NT2/D1 (cell line): Measurements from ENCODE around the gene SGTA.

Source experiments
- SUZ12 ChIP-seq: IDR thresholded peaks from 2 replicates; pipeline ENCODE4 v1.6.1; 2011; ENCODE audit not compliant: insufficient read length, insufficient read depth; ENCODE audit errors: extremely low read depth
- YY1 ChIP-seq: IDR thresholded peaks from 2 replicates; pipeline ENCODE4 v1.6.1; 2011; ENCODE audit not compliant: insufficient read length, insufficient read depth
- ZNF274 ChIP-seq: IDR thresholded peaks from 2 replicates; pipeline ENCODE4 v1.6.1; 2011; ENCODE audit warnings: mild to moderate bottlenecking, low read depth, low read length

DNA sequence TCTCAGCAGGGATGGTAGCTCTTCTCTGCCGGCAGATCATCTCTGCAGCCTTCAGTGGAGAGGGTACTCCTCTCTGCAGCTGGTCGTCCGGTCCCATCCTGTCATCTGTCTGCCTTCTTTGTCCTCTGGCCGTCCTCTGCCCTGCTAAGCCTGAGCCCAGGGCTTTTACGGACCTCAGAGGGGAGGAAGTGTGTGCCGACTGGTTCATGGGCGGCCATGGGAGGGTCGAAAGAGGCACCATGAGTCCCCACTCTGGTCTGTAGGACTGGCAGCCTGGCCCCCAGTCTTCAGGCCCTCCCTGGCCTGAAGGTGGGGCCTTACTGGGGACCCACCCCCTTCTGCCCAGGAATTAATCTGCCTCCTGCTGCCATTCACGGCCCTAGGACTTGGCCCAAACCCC, 40.6 kb upstream of the SGTA start:
- TF ChIP-seq YY1 (no peak), ZNF274 (no peak), SUZ12 (no peak)
